IMR-90 (cell line): Measurements from ENCODE around the gene PPM1H. TPM values are rescaled to one million over a fixed set of nuclear protein-coding genes. Genes with fewer than 3 reads are reported as not detected.

ENCODE experiments used
- ATAC-seq: fragments of 200-7000 bp; cut with Tn5 transposase; 2 replicates; pipeline ENCODE4 v1.9.1; 2020; ENCODE audit warnings: low read depth, mild to moderate bottlenecking, moderate library complexity
- BruUV-seq: library from RNA; stranded (reverse); fragments of 400-500 nt; replicated peaks from 2 replicates; lab custom pipeline; 2021; lab: Mats Ljungman, UMichigan
- CTCF ChIA-PET: fragments of 300-600 bp; formaldehyde crosslinking; extraction: SDS; loops from one replicate; lab custom pipeline; 2021; ENCODE audit warnings: antibody characterized with exemption; lab: Yijun Ruan, JAX
- POLR2A ChIA-PET: fragments of 300-600 bp; sonication (Branson Sonifier 250); formaldehyde crosslinking; loops from one replicate; lab custom pipeline; 2022; ENCODE audit warnings: antibody characterized with exemption; ENCODE audit not compliant: unreplicated experiment; lab: Charles Lee
- DNase-seq: peaks from one replicate; pipeline ENCODE4 v3.0.0; 2013
- H2AFZ ChIP-seq: replicated peaks from 2 replicates; pipeline ENCODE3; 2013; ENCODE audit warnings: low read length, mild to moderate bottlenecking; ENCODE audit not compliant: poor library complexity
- H2AK5ac ChIP-seq: 2 replicates; pipeline ENCODE4 v1.6.1; 2013; ENCODE audit warnings: low read depth, low read length, inconsistent platforms
- H2AK9ac ChIP-seq: replicated peaks from 2 replicates; pipeline ENCODE3; 2013; ENCODE audit warnings: mild to moderate bottlenecking, low read depth, low read length, moderate library complexity; ENCODE audit not compliant: poor library complexity
- H2BK120ac ChIP-seq: 2 replicates; pipeline ENCODE4 v1.6.1; 2013; ENCODE audit warnings: low read depth, low read length, inconsistent platforms
- H2BK15ac ChIP-seq: 3 replicates; pipeline ENCODE4 v1.6.1; 2013; ENCODE audit warnings: low read depth, low read length, inconsistent platforms
- H2BK20ac ChIP-seq: 2 replicates; pipeline ENCODE4 v1.6.1; 2013; ENCODE audit warnings: low read depth, mild to moderate bottlenecking, inconsistent platforms, low read length, moderate library complexity
- H2BK5ac ChIP-seq: 2 replicates; pipeline ENCODE4 v1.6.1; 2013; ENCODE audit warnings: mild to moderate bottlenecking, low read depth, low read length, inconsistent platforms; ENCODE audit not compliant: poor library complexity, severe bottlenecking
- H3K14ac ChIP-seq: replicated peaks from 2 replicates; pipeline ENCODE4 v1.6.1; 2013; ENCODE audit warnings: low read depth, low read length, inconsistent platforms
- H3K18ac ChIP-seq: 2 replicates; pipeline ENCODE4 v1.6.1; 2013; ENCODE audit warnings: low read depth, low read length, control low read depth
- H3K23ac ChIP-seq: 2 replicates; pipeline ENCODE4 v1.6.1; 2013; ENCODE audit warnings: low read depth, low read length, inconsistent platforms
- H3K27ac ChIP-seq: 2 replicates; pipeline ENCODE4 v1.5.1; 2013; ENCODE audit warnings: mild to moderate bottlenecking, control low read depth, low read length; ENCODE audit not compliant: insufficient read depth
- H3K27me3 ChIP-seq: 2 replicates; pipeline ENCODE4 v1.6.1; 2013; ENCODE audit warnings: low read length; ENCODE audit not compliant: control insufficient read depth, insufficient read depth
- H3K36me3 ChIP-seq: 2 replicates; pipeline ENCODE4 v1.6.1; 2013; ENCODE audit warnings: low read length, mixed read lengths; ENCODE audit not compliant: control insufficient read depth, insufficient read depth
- H3K4ac ChIP-seq: 2 replicates; pipeline ENCODE4 v1.6.1; 2013; ENCODE audit warnings: low read depth, low read length, inconsistent platforms
- H3K4me1 ChIP-seq: 2 replicates; pipeline ENCODE4 v1.6.1; 2013; ENCODE audit warnings: low read length, mixed read lengths; ENCODE audit not compliant: control insufficient read depth, insufficient read depth
- H3K4me2 ChIP-seq: 2 replicates; pipeline ENCODE4 v1.6.1; 2013; ENCODE audit warnings: low read depth, mild to moderate bottlenecking, control low read depth, low read length, moderate library complexity
- H3K4me3 ChIP-seq: 2 replicates; pipeline ENCODE4 v1.5.1; 2013; ENCODE audit warnings: low read depth, mild to moderate bottlenecking, control low read depth, low read length, moderate library complexity; ENCODE audit not compliant: insufficient read depth
- H3K56ac ChIP-seq: 2 replicates; pipeline ENCODE4 v1.6.1; 2013; ENCODE audit warnings: low read length, inconsistent platforms; ENCODE audit not compliant: insufficient read depth; ENCODE audit errors: extremely low read depth
- H3K79me1 ChIP-seq, 2 experiments: 2 replicates each; pipeline ENCODE4 v1.6.1; 2013; ENCODE audit warnings: low read length in 2 of 2, inconsistent platforms in 1 of 2, low read depth in 1 of 2
- H3K9ac ChIP-seq: 2 replicates; pipeline ENCODE4 v1.6.1; 2013; ENCODE audit warnings: low read depth, low read length, control low read depth
- H3K9me1 ChIP-seq: 2 replicates; pipeline ENCODE4 v1.6.1; 2013; ENCODE audit warnings: low read length, inconsistent platforms; ENCODE audit not compliant: insufficient read depth
- H3K9me3 ChIP-seq: 2 replicates; pipeline ENCODE4 v1.6.1; 2013; ENCODE audit warnings: low read length; ENCODE audit not compliant: control insufficient read depth, insufficient read depth
- H4K20me1 ChIP-seq: 2 replicates; pipeline ENCODE4 v1.6.1; 2013; ENCODE audit warnings: low read length, inconsistent platforms; ENCODE audit not compliant: insufficient read depth
- H4K5ac ChIP-seq: 2 replicates; pipeline ENCODE4 v1.6.1; 2013; ENCODE audit warnings: mild to moderate bottlenecking, low read depth, low read length, control low read depth
- H4K8ac ChIP-seq, 2 experiments: 2 replicates each; pipeline ENCODE4 v1.6.1; 2013; ENCODE audit warnings: low read depth in 2 of 2, low read length in 2 of 2, control low read depth in 1 of 2, inconsistent platforms in 1 of 2
- H4K91ac ChIP-seq: 2 replicates; pipeline ENCODE4 v1.6.1; 2013; ENCODE audit warnings: low read depth, low read length, inconsistent platforms; ENCODE audit not compliant: insufficient read depth
- CTCF ChIP-seq: conservative IDR thresholded peaks from 2 replicates; pipeline ENCODE4 v1.5.1; 2012; ENCODE audit warnings: mild to moderate bottlenecking, low read depth, low read length, improper control_type of control experiment
- RFX5 ChIP-seq: IDR thresholded peaks from 2 replicates; pipeline ENCODE4 v1.8.0; 2012; ENCODE audit warnings: low read depth, mild to moderate bottlenecking, low read length, moderate library complexity
- SMC3 ChIP-seq: fragments of 150-350 bp; IDR thresholded peaks from 2 replicates; pipeline ENCODE4 v1.6.1; 2016; ENCODE audit warnings: low read depth, mild to moderate bottlenecking, antibody characterized with exemption, low read length, moderate library complexity
- WGBS, 2 experiments: methylation state at CpG; one replicate each; pipeline versions ENCODE4 v1.1.5 to v1.1.7; 2013; ENCODE audit warnings: missing lambda C conversion rate in 2 of 2; ENCODE audit not compliant: insufficient read length in 1 of 2; ENCODE audit errors: extremely low coverage in 2 of 2; 5-methylcytosine and 5-hydroxymethylcytosine counted together
- dilution Hi-C: fragments of 300-500 bp; cut with HindIII; formaldehyde crosslinking; loops from one replicate; pipeline ENCODE4 v1.14.3; 2018; ENCODE audit warnings: low sequenced_read_pairs; ENCODE audit not compliant: unreplicated experiment
- in situ Hi-C: fragments of 300-500 bp; cut with MboI; formaldehyde crosslinking; loops from 3 replicates; pipeline ENCODE4 v1.14.3; 2019; ENCODE audit warnings: low sequenced_read_pairs, inconsistent platforms, mixed read lengths
- intact Hi-C: fragments of 100-400 bp; cut with micrococcal nuclease; formaldehyde crosslinking; loops from 2 replicates; pipeline ENCODE4 v1.10.0; 2022
- polyA plus RNA-seq, 3 experiments: library from polyadenylated mRNA; depleted of rRNA; stranded (reverse); fragments of >200 nt; gene quantifications; 2 replicates each; pipeline ENCODE4 v1.2.3, GENCODE V29; 2012; ENCODE audit warnings: low replicate concordance in 1 of 3
- total RNA-seq: library from RNA; depleted of rRNA; stranded (reverse); fragments of >200 nt; gene quantifications from 2 replicates; pipeline ENCODE4 v1.2.3, GENCODE V29; 2012

Gene PPM1H
- total and polyA plus RNA-seq, 2 of the 4 experiments (the other 2 are of a cell fraction), result 0.14 to 0.18 TPM

- no peaks in the 10 kb centered on the region for H4K20me1 ChIP-seq
- no peak overlapping the region for H4K5ac ChIP-seq
- peak overlapping the region; percentile 16; the same call in 1 of the 2 replicates for H2BK20ac ChIP-seq
- H2AFZ ChIP-seq, result peak overlapping the region; percentile 88
- H3K23ac ChIP-seq, result no peak overlapping the region
- H3K36me3 ChIP-seq, result no peaks in the 10 kb centered on the region
- intact Hi-C loops (loop anchor here (2.0 to 5.0 kb wide), 2 partner anchors 93 to 131 kb away; no protein-coding TSS in a partner anchor), dilution Hi-C loops (no loop called here), in situ Hi-C loops (no loop called here)
- no peaks in the 10 kb centered on the region for H3K4me1 ChIP-seq
- POLR2A ChIA-PET, result no interaction called here
- 0 out of 2 replicates have a peak overlapping the region, but pooled peaks have one; percentile 24 for H3K14ac ChIP-seq
- peaks cover 5% of the 10 kb centered on the region for H3K27me3 ChIP-seq
- DNase-seq (peak; percentile 61), ATAC-seq (peak; percentile 92)
- peak overlapping the region; percentile 82 for H3K4me2 ChIP-seq
- no peak overlapping the region for H2BK5ac ChIP-seq
- H2BK15ac ChIP-seq, result no peak overlapping the region
- peak; percentile 28; the same call in 1 of the 2 replicates for TF ChIP-seq CTCF
- no peak for TF ChIP-seq RFX5
- TF ChIP-seq SMC3, result peak; percentile 20; the same call in 1 of the 2 replicates
- H3K18ac ChIP-seq, result no peak overlapping the region
- H4K8ac ChIP-seq, result peak overlapping the region; percentile 30 to 38; a peak in 2 of 4 replicates
- CTCF ChIA-PET, result interaction anchor here (0.6 kb wide), 1 partner anchor 42 kb away, joined by 3 read pairs; no protein-coding TSS in a partner anchor
- H3K4ac ChIP-seq, result no peak overlapping the region
- BruUV-seq, result no TSS peak
- H3K27ac ChIP-seq, result no peak overlapping the region
- H3K9me3 ChIP-seq, result 0 out of 2 replicates have a peak, but pooled peaks cover 2% of the 10 kb centered on the region
- H3K56ac ChIP-seq, result no peak overlapping the region
- H3K79me1 ChIP-seq, result no peaks in the 10 kb centered on the region
- peak overlapping the region; percentile 50 for H3K4me3 ChIP-seq
- peak overlapping the region; percentile 65; the same call in 1 of the 2 replicates for H2BK120ac ChIP-seq
- H2AK9ac ChIP-seq, result no peak overlapping the region
- 4% methylated on average over 33 of the region's 58 CpGs; no CpG with 5 or more reads in 1 of the 2 experiments for WGBS, 2 experiments
- H2AK5ac ChIP-seq, result 0 out of 2 replicates have a peak overlapping the region, but pooled peaks have one; percentile 21
- no peak overlapping the region for H4K91ac ChIP-seq
- H3K9ac ChIP-seq, result no peak overlapping the region
- no peaks in the 10 kb centered on the region for H3K9me1 ChIP-seq
These were observed 303.2 kb downstream of the PPM1H start for GRCh38 chr12:62631471-62632410.
